D721Med (cell line): ENCODE data around the gene HIVEP3.

Experiments
- DNase-seq: peaks from one replicate; pipeline ENCODE4 v3.0.0; 2011; ENCODE audit warnings: low spot score; ENCODE audit not compliant: insufficient read length
- FAIRE-seq: peaks from 2 replicates; lab custom pipeline; 2011; peaks lifted over from hg19 to GRCh38; lab: Jason Lieb, UNC
- CTCF ChIP-seq: IDR thresholded peaks from 2 replicates; pipeline ENCODE4 v1.5.1; 2012; ENCODE audit warnings: mild to moderate bottlenecking, control low read depth; ENCODE audit not compliant: insufficient read depth; ENCODE audit errors: missing control alignments

HIVEP3 gene

GRCh38 chr1:41754540-41754939 lies 164.2 kb downstream of the HIVEP3 start:
- DNase-seq (no peak), FAIRE-seq (no peak)
- peak; percentile 16 for TF ChIP-seq CTCF

GRCh38 chr1:41752514-41753170 lies 166.1 kb downstream of the HIVEP3 start:
- no peak for TF ChIP-seq CTCF
- FAIRE-seq (no peak), DNase-seq (no peak)

GRCh38 chr1:41751804-41752513 lies 166.8 kb downstream of the HIVEP3 start:
- TF ChIP-seq CTCF, result no peak
- no peak for DNase-seq
- no peak for FAIRE-seq

GRCh38 chr1:41749991-41750745 lies 168.6 kb downstream of the HIVEP3 start:
- TF ChIP-seq CTCF, result no peak
- no peak for FAIRE-seq
- no peak for DNase-seq

- DNase-seq, result no peak
- no peak for FAIRE-seq
- no peak for TF ChIP-seq CTCF
Measured at GRCh38 chr1:41745022-41745421, 173.7 kb downstream of the HIVEP3 start.

- DNase-seq (no peak), FAIRE-seq (no peak)
- no peak for TF ChIP-seq CTCF
Measured at GRCh38 chr1:41743366-41743765, 175.4 kb downstream of the HIVEP3 start.
